ENCODE measurements around the gene NOS3. TPM values are rescaled to one million over a fixed set of nuclear protein-coding genes. Genes with fewer than 3 reads are reported as not detected.

NOS3 gene
- total RNA-seq, 3 donors from 2014 or later (not counting 1 experiment from before 2014, with no cell fraction given), result 2.6 to 5.9 (median 3.8) TPM

DNA sequence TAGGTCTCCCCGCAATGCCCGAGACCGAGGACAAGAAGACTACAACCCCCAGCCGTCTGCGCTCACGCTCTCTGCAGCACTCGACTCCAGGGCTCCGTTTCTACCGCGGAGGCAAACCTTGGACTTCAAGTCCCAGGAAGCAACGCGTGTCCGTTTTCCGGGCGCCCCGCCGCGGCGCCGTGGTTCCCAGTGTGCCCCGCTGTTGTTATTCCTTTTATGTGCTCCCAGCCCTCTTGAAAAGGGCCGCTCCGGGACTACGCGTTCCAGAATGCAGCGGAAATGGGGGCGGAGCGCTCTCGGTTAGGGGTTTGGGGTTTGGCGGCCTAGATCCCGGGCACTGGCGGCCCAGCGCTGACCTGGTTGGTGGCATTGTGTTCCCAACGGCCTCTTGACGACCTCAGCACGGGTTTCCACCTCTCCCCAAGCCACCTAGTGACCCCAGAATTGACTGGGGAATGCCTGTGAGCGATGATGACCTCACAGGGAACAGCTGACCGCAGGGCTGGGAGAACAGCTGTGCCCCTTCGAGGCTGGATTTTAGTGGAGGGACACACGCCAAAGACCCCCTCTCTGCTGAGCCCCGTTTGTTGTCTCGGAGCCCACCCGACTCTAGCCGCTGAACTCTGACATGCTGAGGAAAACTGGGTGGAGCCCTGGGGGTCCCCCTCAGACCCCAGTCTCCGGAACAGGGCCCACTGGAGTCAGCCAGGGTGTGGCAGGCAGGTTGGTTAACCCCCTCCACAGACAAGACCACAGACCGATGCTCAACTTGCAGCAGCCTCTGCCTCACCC is 67.4 kb downstream of the NOS3 start:
- TF ChIP-seq, protein P1, sequence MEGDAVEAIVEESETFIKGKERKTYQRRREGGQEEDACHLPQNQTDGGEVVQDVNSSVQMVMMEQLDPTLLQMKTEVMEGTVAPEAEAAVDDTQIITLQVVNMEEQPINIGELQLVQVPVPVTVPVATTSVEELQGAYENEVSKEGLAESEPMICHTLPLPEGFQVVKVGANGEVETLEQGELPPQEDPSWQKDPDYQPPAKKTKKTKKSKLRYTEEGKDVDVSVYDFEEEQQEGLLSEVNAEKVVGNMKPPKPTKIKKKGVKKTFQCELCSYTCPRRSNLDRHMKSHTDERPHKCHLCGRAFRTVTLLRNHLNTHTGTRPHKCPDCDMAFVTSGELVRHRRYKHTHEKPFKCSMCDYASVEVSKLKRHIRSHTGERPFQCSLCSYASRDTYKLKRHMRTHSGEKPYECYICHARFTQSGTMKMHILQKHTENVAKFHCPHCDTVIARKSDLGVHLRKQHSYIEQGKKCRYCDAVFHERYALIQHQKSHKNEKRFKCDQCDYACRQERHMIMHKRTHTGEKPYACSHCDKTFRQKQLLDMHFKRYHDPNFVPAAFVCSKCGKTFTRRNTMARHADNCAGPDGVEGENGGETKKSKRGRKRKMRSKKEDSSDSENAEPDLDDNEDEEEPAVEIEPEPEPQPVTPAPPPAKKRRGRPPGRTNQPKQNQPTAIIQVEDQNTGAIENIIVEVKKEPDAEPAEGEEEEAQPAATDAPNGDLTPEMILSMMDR (IDR thresholded peaks at IDR 0.05), result no peak
- peaks cover 37% of the 10 kb centered on the region for H3K4me1 ChIP-seq (ENCODE audit: control insufficient read depth, insufficient read depth, low read length)
- intact Hi-C loops (cut with micrococcal nuclease), result loop anchor here (1.0 to 2.0 kb wide), 6 partner anchors 22 to 175 kb away; partner anchors contain the start of genes ABCB8, ABCF2, CHPF2 and FASTK
- WGBS (ENCODE audit: insufficient coverage), result under 1% methylated on average over 46 of the region's 46 CpGs
- DNase-seq, result peak; percentile 91 to 99
- H3K9me3 ChIP-seq (ENCODE audit: control insufficient read depth, insufficient read depth, low read length), result no peaks in the 10 kb centered on the region
- Mint-ChIP-seq H3K4me3 (peak overlapping the region; percentile 96), H3K27ac (peak overlapping the region; percentile 91 to 93), H3K9me3 (no peaks in the 10 kb centered on the region), H3K36me3 (no peaks in the 10 kb centered on the region), H3K27me3 (ENCODE audit: low read depth in 2 of 2) (no peaks in the 10 kb centered on the region), H3K4me1 (peaks cover 16 to 45% of the 10 kb centered on the region in 2 donors)
- ATAC-seq, result peak; percentile 93 to 98 (median 95)
- peak overlapping the region; percentile 90 for H3K27ac ChIP-seq (ENCODE audit: low read length)
- peak overlapping the region; percentile 68 for H3K4me3 ChIP-seq (ENCODE audit: low read length)
- no peaks in the 10 kb centered on the region for H3K27me3 ChIP-seq (ENCODE audit: control insufficient read depth, insufficient read depth, low read length)
- no peaks in the 10 kb centered on the region for H3K36me3 ChIP-seq (ENCODE audit: control insufficient read depth, insufficient read depth, low read length)

DNA sequence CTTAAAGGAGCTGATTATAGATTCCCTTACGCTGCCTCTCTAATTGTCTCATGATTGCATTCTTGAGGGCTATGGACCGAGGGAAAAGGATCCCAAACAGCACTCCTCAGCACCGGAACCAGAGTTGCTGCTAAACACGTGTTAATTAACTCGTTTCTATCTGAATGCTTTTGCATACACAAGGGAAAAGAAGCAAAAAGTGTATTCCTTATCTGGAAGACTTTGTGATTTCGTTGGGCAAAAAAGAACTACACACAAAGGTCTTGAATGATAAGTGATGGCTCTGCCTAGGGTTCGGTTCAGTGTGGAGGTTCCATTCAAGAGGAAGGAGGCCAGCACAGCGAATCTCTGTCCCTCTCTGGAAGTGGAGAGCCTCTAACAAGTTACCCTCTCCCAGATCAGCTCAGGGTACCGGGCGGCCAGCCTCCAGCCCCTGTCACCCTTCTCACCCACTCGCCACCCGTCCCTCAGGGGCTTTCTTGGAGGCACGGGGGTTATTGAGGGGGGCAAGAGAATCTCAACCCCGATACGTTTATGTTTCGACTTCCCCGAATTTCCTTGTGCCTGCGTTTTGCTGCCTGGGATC is 68.1 kb downstream of the NOS3 start:
- Histone ChIP-seq H3K36me3 (ENCODE audit: control insufficient read depth, insufficient read depth, low read length) (no peaks in the 10 kb centered on the region), H3K27ac (ENCODE audit: low read length) (peak overlapping the region; percentile 90), H3K27me3 (ENCODE audit: control insufficient read depth, insufficient read depth, low read length) (no peaks in the 10 kb centered on the region), H3K4me1 (ENCODE audit: control insufficient read depth, insufficient read depth, low read length) (peaks cover 37% of the 10 kb centered on the region), H3K9me3 (ENCODE audit: control insufficient read depth, insufficient read depth, low read length) (no peaks in the 10 kb centered on the region), H3K4me3 (ENCODE audit: low read length) (peak overlapping the region; percentile 68)
- Mint-ChIP-seq H3K36me3 (no peaks in the 10 kb centered on the region), H3K9me3 (no peaks in the 10 kb centered on the region), H3K27me3 (ENCODE audit: low read depth in 2 of 2) (no peaks in the 10 kb centered on the region), H3K4me3 (peak overlapping the region; percentile 96), H3K4me1 (peaks cover 16 to 45% of the 10 kb centered on the region in 2 donors), H3K27ac (peak overlapping the region; percentile 91 to 93)
- no peak for ATAC-seq
- intact Hi-C loops (cut with micrococcal nuclease), result loop anchor here (1.0 to 2.0 kb wide), 5 partner anchors 21 to 174 kb away; partner anchors contain the start of genes ABCB8, CHPF2 and FASTK
- DNase-seq, result no peak
- TF ChIP-seq, protein P1 (IDR thresholded peaks at IDR 0.05), result no peak
- 6% methylated on average over 14 of the region's 18 CpGs for WGBS (ENCODE audit: insufficient coverage)

GRCh38 chr7:151059367-151060112 is 68.7 kb downstream of the NOS3 start, which contains the start of gene SLC4A2:
Gene SLC4A2 (plus strand): TSS chr7:151059589. CDS start chr7:151061988, 2,399 bp downstream.
- WGBS (ENCODE audit: insufficient coverage), result under 1% methylated on average over 75 of the region's 75 CpGs
- ATAC-seq, result peak; percentile 30 to 62 (median 41)
- H3K4me1 Mint-ChIP-seq, result peaks cover 16 to 45% of the 10 kb centered on the region in 2 donors
- H3K36me3 ChIP-seq (ENCODE audit: control insufficient read depth, insufficient read depth, low read length), result peaks cover 2% of the 10 kb centered on the region
- H3K9me3 ChIP-seq (ENCODE audit: control insufficient read depth, insufficient read depth, low read length), result no peaks in the 10 kb centered on the region
- H3K27me3 ChIP-seq (ENCODE audit: control insufficient read depth, insufficient read depth, low read length), result no peaks in the 10 kb centered on the region
- no peaks in the 10 kb centered on the region for H3K36me3 Mint-ChIP-seq
- peak within 1 kb of the TSS; percentile 96 for H3K4me3 Mint-ChIP-seq
- TF ChIP-seq, protein P1 (IDR thresholded peaks at IDR 0.05), result peak; percentile 50
- peak; percentile 76 to 85 for DNase-seq
- peak within 1 kb of the TSS; percentile 68 for H3K4me3 ChIP-seq (ENCODE audit: low read length)
- H3K27ac ChIP-seq (ENCODE audit: low read length), result peak within 1 kb of the TSS; percentile 90
- H3K27ac Mint-ChIP-seq, result peak within 1 kb of the TSS; percentile 91 to 93
- H3K27me3 Mint-ChIP-seq (ENCODE audit: low read depth in 2 of 2), result no peaks in the 10 kb centered on the region
- peaks cover 37% of the 10 kb centered on the region for H3K4me1 ChIP-seq (ENCODE audit: control insufficient read depth, insufficient read depth, low read length)
- intact Hi-C loops (cut with micrococcal nuclease), result loop anchor here (2.0 kb wide), 1 partner anchor 173 kb away; the partner anchor contains the start of gene CHPF2
- H3K9me3 Mint-ChIP-seq, result no peaks in the 10 kb centered on the region
